Middle frontal gyrus (tissue), 1 donor: ENCODE data around the gene ASCL2.

Source experiments
- DNase-seq: peaks from one replicate; pipeline ENCODE4 v3.0.0-alpha.2; 2015; ENCODE audit warnings: low spot score; ENCODE audit errors: extremely low spot score

ASCL2 gene

DNA sequence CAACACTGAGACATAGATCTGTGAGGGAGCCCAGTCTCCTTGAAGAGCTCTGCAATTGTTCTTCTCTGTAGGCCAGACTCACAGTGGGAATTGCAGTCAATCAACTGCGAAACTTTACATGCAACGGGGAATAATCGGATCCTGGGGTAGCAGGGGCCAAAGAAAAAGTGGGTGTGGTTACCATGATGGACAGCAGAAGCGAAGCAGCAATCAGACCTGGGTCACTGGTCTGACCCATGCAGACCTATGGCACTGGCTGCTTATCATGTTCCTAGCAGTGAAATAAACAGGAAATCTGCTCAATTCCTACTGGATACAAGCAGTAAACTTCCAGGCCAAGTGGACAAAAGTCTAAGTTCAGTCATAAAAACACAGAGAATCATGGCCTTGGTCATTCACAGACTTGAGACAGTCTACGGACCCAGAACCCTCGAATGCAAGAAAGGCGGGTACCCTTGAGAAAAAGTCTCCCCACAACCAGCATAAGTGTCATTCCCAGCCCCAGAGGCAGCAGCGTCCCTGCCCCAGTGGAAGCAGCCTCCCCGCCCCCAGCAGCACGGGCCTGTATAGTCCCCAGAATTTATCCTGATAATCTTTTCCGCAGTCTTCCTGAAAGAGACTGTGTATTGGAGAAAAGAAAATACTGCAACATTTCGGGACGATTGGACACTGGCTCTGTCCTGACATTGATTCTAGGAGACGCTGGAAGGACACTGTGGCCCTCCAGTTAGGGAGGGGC is 34.6 kb downstream of the ASCL2 start:
- DNase-seq, result no peak

DNA sequence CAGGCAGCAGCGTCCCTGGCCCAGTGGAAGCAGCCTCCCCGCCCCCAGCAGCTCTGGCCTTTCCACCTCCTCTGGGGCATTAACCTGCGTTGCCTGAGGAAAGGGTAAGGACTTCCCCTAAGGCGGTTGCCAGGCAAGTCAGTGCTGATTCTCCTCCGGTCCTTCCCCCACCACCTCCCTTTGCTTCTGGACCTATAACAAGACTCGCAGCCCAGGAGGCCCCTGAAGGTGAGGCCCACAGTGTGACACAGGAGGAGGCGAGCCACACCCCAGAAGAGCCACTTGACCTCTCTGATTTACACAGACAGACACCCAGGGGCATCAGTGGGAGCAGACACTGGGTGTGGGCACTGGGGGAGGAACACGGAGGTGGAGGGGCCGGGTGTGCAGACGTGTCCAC is 35.4 kb downstream of the ASCL2 start:
- DNase-seq, result no peak

DNA sequence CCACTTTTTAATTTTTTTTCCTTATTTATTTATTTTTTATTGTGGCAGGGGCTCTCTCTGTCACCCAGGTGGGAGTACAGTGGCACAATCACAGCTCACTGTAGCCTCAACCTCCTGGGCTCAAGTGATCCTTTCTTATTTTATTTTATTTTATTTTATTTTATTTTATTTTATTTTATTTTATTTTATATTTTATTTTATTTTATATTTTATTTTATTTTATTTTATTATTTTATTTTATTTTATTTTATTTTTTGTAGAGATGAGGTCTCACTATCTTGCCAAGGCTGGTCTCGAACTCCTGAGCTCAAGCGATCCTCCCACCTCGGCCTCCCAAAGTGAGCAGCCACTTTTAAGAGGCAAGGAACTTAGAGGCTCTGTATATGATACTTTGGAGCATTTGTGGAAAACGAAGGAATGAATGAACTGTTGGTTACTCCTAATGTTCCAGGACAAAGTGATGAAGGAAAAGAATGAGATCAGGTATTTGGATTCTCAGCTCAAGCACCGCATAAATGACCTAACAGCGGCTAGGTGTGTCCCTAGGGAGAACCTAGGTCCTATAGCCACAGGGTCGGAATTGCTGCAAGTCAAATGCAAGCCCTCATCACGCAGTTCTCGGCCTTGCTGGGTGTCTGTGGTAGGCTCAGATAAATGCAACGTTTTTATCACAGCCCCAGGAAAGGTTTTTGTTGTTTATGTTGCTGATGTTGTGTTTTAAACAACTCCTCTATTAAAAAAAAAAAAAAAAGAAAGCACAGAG is 36.5 kb downstream of the ASCL2 start:
- no peak for DNase-seq

DNA sequence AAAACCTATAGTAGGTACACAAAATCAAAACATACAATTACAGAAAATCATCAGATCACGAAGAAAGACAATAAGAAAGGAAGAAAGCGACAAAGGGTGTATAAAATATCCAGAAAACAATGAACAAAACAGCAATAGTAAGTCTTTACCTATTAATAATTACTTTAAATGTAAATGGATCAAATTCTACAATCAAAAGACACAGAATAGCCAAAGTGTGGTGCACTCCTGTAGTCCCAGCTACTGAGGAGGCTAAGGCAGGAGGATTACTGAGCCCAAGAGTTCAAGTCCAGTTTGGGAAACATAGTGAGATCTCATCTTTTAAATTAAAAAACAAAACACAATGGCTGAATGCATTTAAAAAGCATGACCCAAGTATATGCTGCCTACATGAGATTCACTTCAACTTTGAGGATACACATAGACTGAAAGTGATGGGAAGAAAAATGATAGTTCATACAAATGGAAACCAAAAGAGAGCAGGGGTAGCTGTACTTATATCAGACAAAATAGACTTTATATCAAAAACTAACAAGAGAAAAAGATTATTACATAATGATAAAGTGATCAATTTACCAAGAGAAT is 40.6 kb downstream of the ASCL2 start:
- DNase-seq, result no peak

DNA sequence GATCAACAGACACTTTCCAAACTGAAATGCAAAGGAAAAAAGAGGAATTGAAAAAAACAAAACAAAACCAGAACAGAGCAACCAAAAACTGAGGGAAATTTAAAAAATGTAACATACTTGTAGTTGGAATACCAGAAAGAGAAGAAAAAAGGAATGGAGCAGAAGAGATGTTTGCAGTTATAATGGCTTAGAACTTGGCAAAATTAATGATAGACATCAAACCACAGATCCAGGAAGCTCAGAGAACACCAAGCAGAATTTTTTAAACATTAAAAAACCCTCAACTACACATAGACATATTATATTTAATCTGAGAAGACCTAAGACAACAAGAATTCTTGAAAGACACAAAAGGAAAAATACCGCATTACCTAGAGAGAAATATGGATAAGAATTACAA is 46.1 kb downstream of the ASCL2 start:
- no peak for DNase-seq

DNA sequence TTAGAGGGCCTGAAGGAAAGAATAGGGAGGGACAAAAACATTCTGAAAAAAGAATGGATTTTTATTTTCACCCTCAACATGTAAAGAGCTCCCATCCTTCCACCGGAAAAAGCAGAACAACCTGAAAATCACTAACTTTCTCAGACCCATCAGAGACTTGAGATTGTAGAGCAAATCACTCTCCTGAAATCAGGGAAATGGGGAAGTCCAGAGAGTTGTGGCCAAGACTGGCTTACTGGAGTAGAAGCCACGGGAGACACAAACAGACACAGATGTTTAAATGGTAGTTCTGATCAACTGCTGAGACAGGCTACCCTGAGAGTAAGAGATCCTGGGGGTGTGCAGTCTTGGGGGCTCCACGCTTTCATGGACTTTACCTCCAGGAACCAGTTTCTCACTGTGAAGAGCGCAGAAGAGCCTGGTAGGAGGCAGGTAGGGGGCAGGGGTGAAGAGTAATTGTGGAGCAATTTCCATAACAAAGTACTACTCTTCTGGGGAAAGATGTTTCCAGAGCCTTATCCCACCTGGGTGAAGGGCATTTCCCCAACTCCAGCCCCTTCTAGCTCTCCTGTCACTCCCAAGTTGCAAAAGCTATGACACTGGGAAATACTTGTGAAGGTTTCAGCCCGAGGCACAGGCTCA is 47.1 kb downstream of the ASCL2 start:
- no peak for DNase-seq

DNA sequence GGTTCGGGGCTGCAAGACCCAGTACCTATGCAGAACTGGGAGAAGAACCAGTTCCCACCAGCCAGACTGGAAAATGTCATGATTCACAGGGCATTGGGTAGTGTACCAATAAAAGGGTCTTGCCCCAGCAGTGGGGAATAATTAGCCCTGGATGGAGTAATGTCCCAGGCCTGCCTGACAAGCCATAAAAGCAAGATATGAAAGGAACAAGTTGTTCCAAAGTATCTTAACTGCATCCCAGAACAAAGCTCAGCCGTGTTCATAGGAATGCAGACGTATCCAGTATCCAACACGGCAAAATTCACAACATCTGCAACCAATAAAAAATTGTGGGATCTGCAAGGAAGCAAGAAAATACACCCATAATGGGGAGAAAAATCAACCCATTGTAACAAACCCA is 47.9 kb downstream of the ASCL2 start:
- DNase-seq, result no peak

DNA sequence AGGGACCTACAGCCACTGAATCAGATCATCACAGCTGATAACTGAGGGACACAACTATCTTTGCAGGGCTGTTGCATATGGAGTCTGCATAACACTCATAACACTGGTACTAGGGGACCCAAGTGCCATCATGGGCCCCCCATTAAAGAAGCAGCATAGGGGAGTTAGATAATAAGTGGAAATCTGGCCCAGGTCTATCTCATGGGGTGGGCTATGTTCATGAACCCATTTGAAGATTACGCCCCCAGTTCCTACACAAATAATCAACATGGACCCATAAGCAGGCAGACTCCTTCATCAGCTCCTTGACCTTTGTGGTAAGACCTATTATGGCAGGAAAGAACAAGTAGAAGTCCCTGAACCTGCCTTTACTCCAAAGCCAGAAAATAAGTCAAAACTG is 48.8 kb downstream of the ASCL2 start:
- DNase-seq, result no peak

DNA sequence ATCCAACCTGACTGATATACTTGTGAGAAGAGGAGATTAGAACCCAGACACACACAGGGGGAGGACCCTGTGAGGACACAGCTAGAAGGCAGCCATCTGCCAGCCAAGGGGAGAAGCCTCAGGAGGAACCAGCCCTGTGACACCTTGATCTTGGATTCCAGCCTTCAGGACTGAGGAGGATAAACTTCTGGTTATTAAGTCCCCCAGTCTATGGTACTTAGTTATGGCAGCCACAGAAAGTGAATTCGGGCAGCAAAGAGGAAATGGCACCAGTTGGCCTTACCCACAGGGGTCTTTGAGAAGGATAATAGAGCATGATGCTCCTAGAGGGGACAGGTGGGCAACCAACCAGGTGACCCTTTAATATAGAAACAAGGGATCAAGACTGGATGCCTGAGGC is 49.4 kb downstream of the ASCL2 start:
- DNase-seq, result no peak

DNA sequence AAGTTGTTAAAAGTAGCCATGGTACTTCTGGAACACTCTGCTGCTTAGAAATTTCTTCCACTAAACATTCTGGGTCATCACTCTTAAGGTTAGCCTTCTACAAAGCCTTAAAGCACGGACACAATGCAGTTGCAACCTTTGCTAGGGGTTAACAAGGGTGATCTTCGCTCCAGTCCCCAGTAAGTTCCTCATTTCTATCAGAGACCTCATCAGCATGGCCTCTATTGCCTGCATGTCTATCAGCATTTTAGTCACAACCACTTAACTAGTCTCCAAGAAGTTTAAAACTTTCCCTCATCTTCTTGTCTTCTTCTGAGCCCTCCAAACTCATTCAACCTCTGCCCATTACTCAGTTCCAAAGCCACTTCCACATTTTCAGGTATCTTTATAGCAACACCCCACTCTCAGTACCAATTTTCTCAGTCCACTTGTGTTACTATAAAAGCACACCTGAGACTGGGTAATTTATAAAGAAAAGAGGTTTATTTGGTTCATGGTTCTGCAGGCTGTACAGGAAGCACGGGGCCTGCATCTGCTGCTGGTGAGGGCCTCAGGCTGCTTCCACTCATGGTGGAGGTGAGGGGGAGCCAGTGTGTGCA is 50.1 kb downstream of the ASCL2 start:
- no peak for DNase-seq

DNA sequence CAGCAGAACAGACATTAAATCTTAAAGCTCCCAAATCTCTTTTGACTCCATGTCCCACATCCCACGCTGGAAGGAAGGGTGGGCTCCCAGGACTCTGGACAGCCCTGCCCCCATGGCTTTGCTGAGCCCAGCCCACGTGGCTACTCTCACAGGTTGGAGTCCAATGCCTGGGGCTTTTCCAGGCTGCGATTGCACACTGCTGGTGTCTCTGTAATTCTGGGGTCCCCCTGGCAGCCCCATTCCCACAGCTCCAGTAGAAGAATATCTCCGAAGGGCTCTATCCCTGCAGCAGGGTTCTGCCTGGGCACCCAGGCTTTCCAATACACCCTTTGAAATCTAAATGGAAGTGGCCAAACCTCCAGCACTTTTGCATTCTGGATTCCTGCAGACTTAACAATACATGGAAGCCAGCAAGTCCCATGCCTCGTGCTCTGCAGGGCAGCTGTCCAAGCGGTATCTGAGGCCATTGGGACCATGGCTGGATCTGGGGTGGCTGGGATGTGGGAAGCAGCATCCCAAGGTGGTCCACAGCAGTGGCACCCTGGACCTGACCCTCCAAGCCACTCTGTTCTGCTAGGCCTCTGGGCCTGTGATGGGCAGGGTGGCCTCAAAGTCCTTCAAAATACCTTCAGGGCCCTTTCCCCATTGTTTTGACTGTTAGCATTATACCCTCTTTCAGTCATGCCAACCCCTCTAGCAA is 50.9 kb downstream of the ASCL2 start:
- DNase-seq, result no peak
